NT2/D1 (cell line): ENCODE data around the gene SPATA6.

ENCODE experiments used
- SUZ12 ChIP-seq: IDR thresholded peaks from 2 replicates; pipeline ENCODE4 v1.6.1; 2011; ENCODE audit not compliant: insufficient read length, insufficient read depth; ENCODE audit errors: extremely low read depth
- YY1 ChIP-seq: IDR thresholded peaks from 2 replicates; pipeline ENCODE4 v1.6.1; 2011; ENCODE audit not compliant: insufficient read length, insufficient read depth
- ZNF274 ChIP-seq: IDR thresholded peaks from 2 replicates; pipeline ENCODE4 v1.6.1; 2011; ENCODE audit warnings: mild to moderate bottlenecking, low read depth, low read length

GRCh38 chr1:48450505-48450904 lies 21.5 kb downstream of the SPATA6 start:
- TF ChIP-seq YY1 (no peak), SUZ12 (no peak), ZNF274 (no peak)
